ENCODE results near the gene VWA3B. TPM values are rescaled to one million over a fixed set of nuclear protein-coding genes. Genes with fewer than 3 reads are reported as not detected.

VWA3B gene
- total RNA-seq, 2 donors from 2014 or later: not detected

- Mint-ChIP-seq H3K36me3 (no peaks in the 10 kb centered on the region), H3K27ac (no peak overlapping the region), H3K9me3 (no peaks in the 10 kb centered on the region)
- ATAC-seq (peak in 1 of 2 donors; percentile 18), DNase-seq (ENCODE audit: low spot score in 2 of 2) (no peak)
Observed at GRCh38 chr2:98175811-98176210, 88.8 kb downstream of the VWA3B start.

DNA sequence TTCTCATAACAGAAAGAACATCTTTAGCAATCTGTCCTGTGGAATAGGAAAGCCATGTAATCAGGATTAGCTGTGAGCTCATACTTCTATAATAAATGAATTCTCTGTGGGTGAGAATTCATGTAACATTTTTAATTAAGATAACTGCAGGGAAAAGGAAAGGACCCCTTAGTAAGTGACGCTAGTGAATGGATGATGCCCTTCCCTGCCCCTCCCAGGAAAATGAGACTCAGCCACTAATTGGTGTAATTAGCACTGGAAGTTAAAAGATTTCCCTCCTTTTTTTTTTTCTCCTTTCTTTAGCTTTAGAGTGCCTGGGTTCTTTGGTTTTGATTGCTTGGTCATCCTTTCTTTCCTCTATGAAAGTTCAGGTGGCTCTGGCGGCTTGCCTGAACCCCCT is 90.3 kb downstream of the VWA3B start:
- no peak for ATAC-seq
- Mint-ChIP-seq H3K27ac (no peak overlapping the region), H3K36me3 (no peaks in the 10 kb centered on the region), H3K9me3 (no peaks in the 10 kb centered on the region)
- no peak for DNase-seq (ENCODE audit: low spot score in 2 of 2)

DNA sequence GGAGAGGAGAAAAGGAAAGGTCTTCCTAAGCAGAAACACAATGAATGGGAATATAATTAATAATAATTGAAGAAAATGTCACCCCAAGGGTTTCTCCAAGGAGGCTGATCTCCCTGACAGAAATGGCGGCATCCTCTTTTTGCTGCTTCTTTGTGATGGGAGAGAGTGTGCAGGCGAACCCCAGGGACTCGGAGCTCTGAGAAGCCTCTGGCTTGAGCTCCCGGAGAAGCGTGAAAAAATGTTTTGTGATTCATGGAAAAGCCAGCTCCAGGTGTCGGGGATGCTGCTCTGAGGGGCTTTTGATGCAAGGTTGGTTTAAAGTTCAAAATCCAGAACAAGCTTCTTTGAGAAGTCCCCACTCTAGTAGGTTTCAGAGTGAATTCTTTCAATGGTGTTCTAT is 91.0 kb downstream of the VWA3B start:
- Mint-ChIP-seq H3K36me3 (no peaks in the 10 kb centered on the region), H3K27ac (no peak overlapping the region), H3K9me3 (no peaks in the 10 kb centered on the region)
- no peak for DNase-seq (ENCODE audit: low spot score in 2 of 2)
- no peak for ATAC-seq

DNA sequence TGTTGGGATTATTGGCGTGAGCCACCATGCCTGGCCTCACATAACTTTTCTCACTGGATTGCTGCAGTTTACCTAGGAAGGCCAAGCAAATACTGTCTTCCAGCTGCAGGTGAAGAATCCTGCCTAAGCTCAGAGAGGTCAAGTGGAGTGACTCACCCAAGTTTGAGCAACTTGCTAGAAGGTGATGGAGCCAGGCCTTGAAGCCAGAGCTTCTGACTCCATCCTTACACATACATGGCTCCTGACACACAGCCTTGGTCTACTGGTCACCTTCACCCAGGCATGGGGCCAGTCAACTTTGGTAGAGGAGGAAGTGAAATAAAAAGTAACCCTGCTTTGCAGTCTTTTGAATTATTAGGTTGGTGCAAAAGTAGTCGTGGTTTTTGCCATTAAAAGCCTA is 93.5 kb downstream of the VWA3B start:
- ATAC-seq: no peak
- H3K9me3 Mint-ChIP-seq: no peaks in the 10 kb centered on the region
- no peak overlapping the region for H3K27ac Mint-ChIP-seq

GRCh38 chr2:98181346-98181745 is 94.4 kb downstream of the VWA3B start:
- no peak for ATAC-seq
- DNase-seq (ENCODE audit: low spot score in 2 of 2): no peak
- Mint-ChIP-seq H3K27ac (no peak overlapping the region), H3K36me3 (no peaks in the 10 kb centered on the region), H3K9me3 (no peaks in the 10 kb centered on the region)

More for the DNA sequence above, 93.5 kb downstream of the VWA3B start:
- no peak for DNase-seq (ENCODE audit: low spot score in 2 of 2)
- H3K36me3 Mint-ChIP-seq: no peaks in the 10 kb centered on the region

- no peak for DNase-seq (ENCODE audit: low spot score in 2 of 2)
- no peak for ATAC-seq
- H3K9me3 Mint-ChIP-seq: no peaks in the 10 kb centered on the region
- H3K36me3 Mint-ChIP-seq: no peaks in the 10 kb centered on the region
- H3K27ac Mint-ChIP-seq: no peak overlapping the region
Observed at GRCh38 chr2:98185801-98186200, 98.8 kb downstream of the VWA3B start.

DNA sequence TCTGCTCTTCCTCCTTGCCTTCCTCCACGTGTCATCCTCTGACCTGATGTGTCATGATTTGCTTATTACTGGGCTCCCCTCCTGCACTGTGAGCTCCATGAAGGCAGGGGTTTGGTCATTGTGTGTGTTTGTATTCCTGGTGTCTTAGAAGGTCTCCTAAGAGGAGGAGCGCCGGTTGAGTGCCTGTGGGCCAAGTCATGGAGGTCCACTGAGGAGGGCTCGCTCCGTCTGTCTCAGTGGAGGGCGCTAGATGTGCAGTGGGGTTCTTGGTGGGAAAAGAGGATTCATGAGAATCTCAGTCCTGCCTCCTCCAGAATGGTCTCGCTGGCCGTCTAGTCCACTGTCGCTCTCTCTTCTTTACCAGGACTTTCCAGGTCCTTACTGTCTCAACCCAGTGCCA is 100.2 kb downstream of the VWA3B start:
- ATAC-seq: no peak
- Mint-ChIP-seq H3K27ac (no peak overlapping the region), H3K36me3 (no peaks in the 10 kb centered on the region), H3K9me3 (no peaks in the 10 kb centered on the region)
- DNase-seq (ENCODE audit: low spot score in 2 of 2): no peak

DNA sequence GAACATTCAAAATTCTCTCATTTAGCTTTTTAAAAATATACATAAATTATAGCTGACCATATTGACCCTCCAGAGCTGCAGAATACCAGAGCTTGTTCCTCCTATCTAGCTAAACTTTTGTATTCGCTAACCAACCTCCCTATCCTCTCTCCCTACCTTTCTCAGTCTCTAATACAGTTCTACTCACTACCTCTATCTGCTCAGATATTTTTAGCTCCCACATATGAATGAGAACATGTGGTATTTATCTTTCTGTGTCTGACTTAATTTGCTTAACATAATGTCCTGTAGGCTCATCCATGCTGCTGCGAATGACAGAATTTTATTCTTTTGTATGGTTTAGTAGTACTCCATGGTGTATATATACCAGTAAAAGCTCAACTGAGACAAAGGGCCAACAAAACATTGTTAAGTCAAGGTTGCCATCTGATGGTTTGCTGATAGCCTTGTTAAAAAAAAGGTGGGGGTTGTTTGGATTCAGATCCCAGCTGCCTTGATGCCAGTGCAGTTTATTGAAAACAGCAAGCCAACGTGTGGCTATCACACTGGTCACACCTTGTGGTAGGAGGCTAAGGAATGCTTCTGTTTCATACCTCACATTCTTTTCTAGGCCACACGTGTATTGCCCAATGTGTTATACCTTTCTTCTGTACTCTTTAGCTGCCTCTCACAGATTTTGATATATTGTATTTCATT is 101.5 kb downstream of the VWA3B start:
- no peak overlapping the region for H3K27ac Mint-ChIP-seq
- no peaks in the 10 kb centered on the region for H3K36me3 Mint-ChIP-seq
- no peak for ATAC-seq
- DNase-seq (ENCODE audit: low spot score in 2 of 2): no peak
- no peaks in the 10 kb centered on the region for H3K9me3 Mint-ChIP-seq

DNA sequence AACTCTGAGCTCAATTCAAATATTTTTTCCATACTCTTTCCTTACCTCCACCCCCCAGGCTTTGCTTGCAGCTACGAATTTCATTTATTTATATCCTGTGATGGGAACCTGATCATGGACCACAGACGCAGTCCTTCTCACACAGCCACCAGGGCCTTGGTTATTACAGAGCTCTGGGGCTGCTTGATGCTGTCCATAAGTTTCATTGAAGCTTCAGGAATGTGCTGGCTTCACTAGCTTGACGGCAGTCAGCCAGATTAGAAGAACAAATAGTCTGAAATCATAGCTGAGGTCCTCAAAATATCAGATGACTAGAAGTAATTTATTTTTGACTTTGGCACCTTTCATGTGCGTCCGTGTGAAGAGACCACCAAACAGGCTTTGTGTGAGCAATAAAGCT is 104.9 kb downstream of the VWA3B start:
- Mint-ChIP-seq H3K36me3 (no peaks in the 10 kb centered on the region), H3K9me3 (no peaks in the 10 kb centered on the region), H3K27ac (no peak overlapping the region)
- no peak for DNase-seq (ENCODE audit: low spot score in 2 of 2)
- no peak for ATAC-seq

DNA sequence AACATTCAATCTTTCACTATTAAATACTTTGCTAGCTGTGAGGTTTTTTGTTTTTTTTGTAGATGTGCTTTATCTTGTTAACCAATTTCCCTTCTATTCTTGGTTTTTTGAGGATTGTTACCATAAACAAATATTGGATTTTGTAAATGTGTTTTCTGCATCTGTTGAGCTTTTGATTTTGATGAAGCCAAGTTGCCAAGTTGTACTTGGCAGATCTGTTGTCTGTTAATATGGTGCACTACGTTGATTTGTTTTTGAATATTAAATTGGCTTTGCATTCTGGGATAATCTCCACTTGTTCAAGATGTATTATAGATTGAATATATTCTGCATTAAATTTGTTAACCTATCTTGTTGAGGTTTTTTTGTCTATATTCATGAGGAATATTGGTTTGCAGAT is 114.6 kb downstream of the VWA3B start:
- H3K27ac Mint-ChIP-seq: no peak overlapping the region
- ATAC-seq (no peak), DNase-seq (ENCODE audit: low spot score in 2 of 2) (no peak)
- H3K9me3 Mint-ChIP-seq: no peaks in the 10 kb centered on the region
- H3K36me3 Mint-ChIP-seq: no peaks in the 10 kb centered on the region

GRCh38 chr2:98205889-98206288 is 118.9 kb downstream of the VWA3B start:
- DNase-seq (ENCODE audit: low spot score in 2 of 2): no peak
- Mint-ChIP-seq H3K9me3 (no peaks in the 10 kb centered on the region), H3K27ac (no peak overlapping the region), H3K36me3 (no peaks in the 10 kb centered on the region)
- ATAC-seq: no peak

GRCh38 chr2:98212092-98213000 is 125.4 kb downstream of the VWA3B start:
- Mint-ChIP-seq H3K27ac (no peak overlapping the region), H3K36me3 (no peaks in the 10 kb centered on the region), H3K9me3 (no peaks in the 10 kb centered on the region)
- no peak for DNase-seq (ENCODE audit: low spot score in 2 of 2)
- no peak for ATAC-seq

DNA sequence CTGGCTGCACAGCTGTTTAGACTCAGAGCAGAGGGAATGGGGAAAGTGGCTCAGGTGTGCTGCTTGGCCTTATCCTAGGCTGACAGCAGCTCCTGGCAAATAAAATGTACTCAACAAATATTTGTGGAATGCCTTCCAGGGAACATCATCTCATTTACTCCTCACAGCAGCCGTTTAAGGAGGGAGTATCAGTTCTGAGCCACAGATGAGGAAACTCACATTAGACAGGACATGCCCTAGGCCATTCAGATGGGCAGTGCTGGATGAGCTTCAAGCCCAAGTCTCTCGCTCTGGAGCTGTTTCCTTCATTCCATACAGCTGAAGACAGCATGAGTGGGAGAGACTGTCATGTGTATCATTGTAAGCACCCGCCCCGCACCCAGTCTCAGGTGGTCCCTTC is 129.6 kb downstream of the VWA3B start:
- Mint-ChIP-seq H3K27ac (no peak overlapping the region), H3K36me3 (peaks cover 9 to 12% of the 10 kb centered on the region in 2 donors), H3K9me3 (peaks cover 6 to 12% of the 10 kb centered on the region in 2 donors)
- ATAC-seq (no peak), DNase-seq (ENCODE audit: low spot score in 2 of 2) (no peak)

GRCh38 chr2:98219152-98219551 is 132.2 kb downstream of the VWA3B start:
- Mint-ChIP-seq H3K9me3 (peaks cover 6 to 12% of the 10 kb centered on the region in 2 donors), H3K27ac (no peak overlapping the region), H3K36me3 (peaks cover 9 to 18% of the 10 kb centered on the region in 2 donors)
- no peak for ATAC-seq
- no peak for DNase-seq (ENCODE audit: low spot score in 2 of 2)

- H3K9me3 Mint-ChIP-seq: no peaks in the 10 kb centered on the region
- DNase-seq (ENCODE audit: low spot score in 2 of 2) (no peak), ATAC-seq (no peak)
- no peak overlapping the region for H3K27ac Mint-ChIP-seq
- no peaks in the 10 kb centered on the region for H3K36me3 Mint-ChIP-seq
Observed at GRCh38 chr2:98233941-98234340, 147.0 kb downstream of the VWA3B start.

DNA sequence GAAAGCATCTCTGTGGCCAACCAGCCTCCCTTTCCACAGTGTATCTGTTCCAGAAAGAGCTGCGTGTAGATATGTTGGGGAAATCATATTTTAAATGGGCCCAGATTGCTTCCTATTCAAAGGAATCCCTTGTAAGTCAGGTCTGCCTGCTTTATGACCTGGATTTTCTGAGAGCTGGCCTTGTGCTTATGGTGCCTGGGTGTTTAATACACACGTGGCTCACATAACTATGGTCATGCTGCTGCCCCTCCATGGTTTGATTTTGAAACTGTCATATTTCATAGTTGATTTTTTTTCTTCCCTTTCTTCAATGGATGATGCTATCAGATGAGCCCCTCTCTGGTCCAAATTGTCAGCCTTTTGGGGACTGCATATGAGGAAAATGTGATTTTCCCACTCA is 147.8 kb downstream of the VWA3B start:
- Mint-ChIP-seq H3K9me3 (no peaks in the 10 kb centered on the region), H3K36me3 (no peaks in the 10 kb centered on the region), H3K27ac (no peak overlapping the region)
- DNase-seq (ENCODE audit: low spot score in 2 of 2): no peak
- ATAC-seq: no peak

DNA sequence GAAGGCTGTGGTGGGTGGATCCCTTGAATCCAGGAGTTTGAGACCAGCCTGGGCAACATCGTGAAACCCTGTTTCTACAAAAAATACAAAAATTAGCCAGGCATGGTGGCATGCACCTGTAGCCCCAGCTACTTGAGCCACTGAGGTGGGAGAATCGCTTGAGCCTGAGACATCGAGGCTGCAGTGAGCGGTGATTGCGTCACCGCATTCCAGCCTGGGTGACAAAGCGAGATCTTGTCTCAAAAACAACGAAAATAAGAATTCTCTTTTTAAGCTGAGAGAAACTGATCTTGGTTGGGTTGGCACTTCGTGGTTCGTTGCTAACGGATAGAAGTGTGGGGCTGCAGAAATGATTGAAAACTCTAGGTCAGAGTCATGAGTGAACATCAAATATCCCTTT is 150.0 kb downstream of the VWA3B start:
- DNase-seq (ENCODE audit: low spot score in 2 of 2) (no peak), ATAC-seq (no peak)

More for the DNA sequence above, 150.0 kb downstream of the VWA3B start:
- no peak overlapping the region for H3K27ac Mint-ChIP-seq
- no peaks in the 10 kb centered on the region for H3K9me3 Mint-ChIP-seq
- H3K36me3 Mint-ChIP-seq: no peaks in the 10 kb centered on the region

All from activated naive CD4-positive, alpha-beta T cell treated with anti-CD3 and anti-CD28 coated beads, Interleukin-2, amount 50 U/mL, for 72 hours (primary cell).